Transverse colon (tissue), 4 donors: ENCODE results near the gene SECTM1. TPM values are rescaled to one million over a fixed set of nuclear protein-coding genes. Genes with fewer than 3 reads are reported as not detected.
A peak's percentile ranks its signal among the peaks of the same experiment; 100 is the strongest.

Experiments
- DNase-seq: peaks from one replicate; pipeline ENCODE4 v3.0.0-alpha.2; 2019
- H3K27ac ChIP-seq, 4 donors: fragments of 200-600 bp; sonication (generic); 2 replicates each; pipeline ENCODE4 v1.5.1; 2016 to 2018; ENCODE audit warnings: inconsistent platforms in 4 of 4
- H3K27me3 ChIP-seq: fragments of 200-600 bp; sonication (generic); 2 replicates; pipeline ENCODE4 v1.5.1; 2017; ENCODE audit warnings: inconsistent platforms
- H3K36me3 ChIP-seq, 4 donors: fragments of 200-600 bp; sonication (generic); 2 replicates each; pipeline ENCODE4 v1.5.1; 2017 to 2019; ENCODE audit warnings: inconsistent platforms in 4 of 4
- H3K4me1 ChIP-seq, 4 donors: fragments of 200-600 bp; sonication (generic); 2 replicates each; pipeline ENCODE4 v1.5.1; 2017 to 2020; ENCODE audit warnings: inconsistent platforms in 4 of 4
- H3K4me3 ChIP-seq, 4 donors: fragments of 200-600 bp; sonication (generic); 1 replicate in 1 of 4; 2 replicates in 3 of 4; pipeline versions ENCODE4 v1.5.1 to v1.6.1; 2017 to 2019; ENCODE audit warnings: inconsistent platforms in 4 of 4
- H3K9me3 ChIP-seq, 2 donors: fragments of 200-600 bp; sonication (generic); 2 replicates each; pipeline ENCODE4 v1.5.1; 2017 to 2019; ENCODE audit warnings: inconsistent platforms in 2 of 2
- EP300 ChIP-seq: sonication (generic); formaldehyde crosslinking; IDR thresholded peaks from one replicate; pipeline ENCODE4 v1.6.1; 2017; ENCODE audit warnings: antibody characterized with exemption, low read depth
- POLR2A ChIP-seq: fragments of 450-650 bp; IDR thresholded peaks from one replicate; pipeline ENCODE4 v1.6.1; 2016; ENCODE audit warnings: antibody characterized with exemption, mild to moderate bottlenecking, moderate library complexity
- POLR2AphosphoS5 ChIP-seq, 3 donors: sonication (generic); formaldehyde crosslinking; IDR thresholded peaks; one replicate each; pipeline ENCODE4 v1.6.1; 2016; ENCODE audit warnings: antibody characterized with exemption in 3 of 3
- WGBS, 2 donors: methylation state at CpG; one replicate each; pipeline ENCODE4 v1.1.5; 2018; ENCODE audit warnings: low coverage in 1 of 2; 5-methylcytosine and 5-hydroxymethylcytosine counted together
- in situ Hi-C, 4 donors: fragments of 200-750 bp; cut with MboI; loops; one replicate each; pipeline versions ENCODE4 v1.15.0 to v1.15.1; 2017; ENCODE audit warnings: low sequenced_read_pairs in 3 of 4, low pct_ligation_motif_present in 1 of 4, low pct_unique_long_range_greater_than_20kb in 1 of 4
- intact Hi-C: fragments of 100-400 bp; cut with DNase I; formaldehyde crosslinking; loops from one replicate; pipeline ENCODE4 v1.15.1; 2023; ENCODE audit warnings: low total_unique reads
- total RNA-seq, 4 donors: library from RNA; depleted of rRNA; stranded (reverse); fragments of >200 nt; gene quantifications; one replicate each; pipeline ENCODE4 v1.1.0, GENCODE V29; 2016
- TF ChIP-seq, protein P1 (sequence below), 5 experiments: fragments of 200-600 bp in 3 of 5; fragments of 450-650 bp in 2 of 5; sonication (generic) in 3 of 5; IDR thresholded peaks; 1 replicate in 2 of 5; 2 replicates in 3 of 5; pipeline ENCODE4 v1.5.1; 2016 to 2017; ENCODE audit warnings: antibody characterized with exemption in 5 of 5, inconsistent platforms in 3 of 5, mild to moderate bottlenecking in 2 of 5, moderate library complexity in 1 of 5

The SECTM1 gene
- total RNA-seq, 4 donors from 2014 or later, result 5.8 to 127 (median 107) TPM

- H3K27ac ChIP-seq, result no peak overlapping the region
- intact Hi-C loops (no loop called here), in situ Hi-C loops (no loop called here)
- no peak overlapping the region for H3K4me3 ChIP-seq
- peaks cover 0 to 17% (median 7%) of the 10 kb centered on the region in 4 donors for H3K4me1 ChIP-seq
- peaks cover 46% of the 10 kb centered on the region for H3K27me3 ChIP-seq
- no peak for DNase-seq
- H3K36me3 ChIP-seq, result no peaks in the 10 kb centered on the region
- no peaks in the 10 kb centered on the region for H3K9me3 ChIP-seq
- TF ChIP-seq POLR2A (no peak), POLR2AphosphoS5 (IDR thresholded peaks at IDR 0.05) (no peak), EP300 (no peak)
- TF ChIP-seq, protein P1, sequence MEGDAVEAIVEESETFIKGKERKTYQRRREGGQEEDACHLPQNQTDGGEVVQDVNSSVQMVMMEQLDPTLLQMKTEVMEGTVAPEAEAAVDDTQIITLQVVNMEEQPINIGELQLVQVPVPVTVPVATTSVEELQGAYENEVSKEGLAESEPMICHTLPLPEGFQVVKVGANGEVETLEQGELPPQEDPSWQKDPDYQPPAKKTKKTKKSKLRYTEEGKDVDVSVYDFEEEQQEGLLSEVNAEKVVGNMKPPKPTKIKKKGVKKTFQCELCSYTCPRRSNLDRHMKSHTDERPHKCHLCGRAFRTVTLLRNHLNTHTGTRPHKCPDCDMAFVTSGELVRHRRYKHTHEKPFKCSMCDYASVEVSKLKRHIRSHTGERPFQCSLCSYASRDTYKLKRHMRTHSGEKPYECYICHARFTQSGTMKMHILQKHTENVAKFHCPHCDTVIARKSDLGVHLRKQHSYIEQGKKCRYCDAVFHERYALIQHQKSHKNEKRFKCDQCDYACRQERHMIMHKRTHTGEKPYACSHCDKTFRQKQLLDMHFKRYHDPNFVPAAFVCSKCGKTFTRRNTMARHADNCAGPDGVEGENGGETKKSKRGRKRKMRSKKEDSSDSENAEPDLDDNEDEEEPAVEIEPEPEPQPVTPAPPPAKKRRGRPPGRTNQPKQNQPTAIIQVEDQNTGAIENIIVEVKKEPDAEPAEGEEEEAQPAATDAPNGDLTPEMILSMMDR (IDR thresholded peaks at IDR 0.05), result no peak
- WGBS, 2 donors, result 76 to 80% methylated on average over 11 to 25 of the region's 28 CpGs
Measured at GRCh38 chr17:82313195-82314011, 20.2 kb downstream of the SECTM1 start.

DNA sequence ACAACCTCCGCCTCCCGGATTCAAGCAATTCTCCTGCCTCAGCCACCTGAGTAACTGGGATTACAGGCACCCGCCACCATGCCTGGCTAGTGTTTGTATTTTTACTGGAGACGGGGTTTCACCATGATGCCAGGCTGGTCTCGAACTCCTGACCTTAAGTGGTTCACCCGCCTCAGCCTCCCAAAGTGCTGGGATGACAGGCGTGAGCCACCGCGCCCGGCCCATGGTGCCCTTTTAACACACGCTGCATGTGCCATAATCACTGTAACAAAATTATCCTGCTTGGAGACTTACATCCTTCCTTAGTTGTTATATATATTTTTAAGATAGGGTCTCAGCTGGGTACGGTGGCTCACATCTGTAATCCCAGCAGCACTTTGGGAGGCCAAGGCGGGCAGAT is 21.6 kb downstream of the SECTM1 start:
- in situ Hi-C loops, result no loop called here
- H3K27me3 ChIP-seq, result peaks cover 46% of the 10 kb centered on the region
- TF ChIP-seq POLR2A (no peak), POLR2AphosphoS5 (IDR thresholded peaks at IDR 0.05) (no peak), EP300 (no peak)
- TF ChIP-seq, protein P1 (IDR thresholded peaks at IDR 0.05), result no peak
- no peaks in the 10 kb centered on the region for H3K9me3 ChIP-seq
- H3K36me3 ChIP-seq, result no peaks in the 10 kb centered on the region
- DNase-seq, result no peak
- intact Hi-C loops, result no loop called here
- peaks cover 0 to 17% (median 7%) of the 10 kb centered on the region in 4 donors for H3K4me1 ChIP-seq
- no peak overlapping the region for H3K27ac ChIP-seq
- WGBS, 2 donors, result 88 to 97% methylated on average over 6 to 13 of the region's 13 CpGs
- no peak overlapping the region for H3K4me3 ChIP-seq

DNA sequence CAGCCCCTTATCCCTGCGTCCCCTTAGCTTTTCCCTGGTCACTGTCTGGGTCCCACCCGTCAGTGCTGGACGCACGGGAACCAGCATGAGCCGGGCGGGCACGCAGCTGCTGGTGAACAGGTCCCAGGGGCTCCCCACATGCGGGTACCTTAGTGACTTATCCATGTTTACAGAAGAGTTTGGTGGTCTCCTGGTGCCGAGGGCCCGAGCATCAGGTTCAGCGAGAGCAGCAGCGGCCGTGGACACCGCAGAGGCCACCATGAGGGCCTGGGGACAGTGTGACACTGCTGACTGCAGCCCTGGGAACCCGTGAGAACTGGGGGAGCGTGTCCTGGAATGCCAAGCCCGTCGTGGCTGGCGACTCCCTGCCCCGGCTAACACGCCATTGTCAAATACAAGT is 22.7 kb downstream of the SECTM1 start:
- H3K27ac ChIP-seq, result no peak overlapping the region
- in situ Hi-C loops, result no loop called here
- no peaks in the 10 kb centered on the region for H3K9me3 ChIP-seq
- TF ChIP-seq POLR2A, result no peak
- no peak for TF ChIP-seq POLR2AphosphoS5 (IDR thresholded peaks at IDR 0.05)
- TF ChIP-seq EP300, result no peak
- TF ChIP-seq, protein P1 (IDR thresholded peaks at IDR 0.05), result no peak
- H3K4me3 ChIP-seq, result no peak overlapping the region
- DNase-seq, result no peak
- WGBS, 2 donors, result 87% methylated on average over 21 of the region's 21 CpGs; no CpG with 5 or more reads in 1 of the 2 donors
- no peaks in the 10 kb centered on the region for H3K36me3 ChIP-seq
- H3K4me1 ChIP-seq, result peaks cover 0 to 13% (median 5%) of the 10 kb centered on the region in 4 donors
- peaks cover 39% of the 10 kb centered on the region for H3K27me3 ChIP-seq
- intact Hi-C loops, result no loop called here

- no peak for TF ChIP-seq EP300
- TF ChIP-seq POLR2A, result no peak
- TF ChIP-seq, protein P1 (IDR thresholded peaks at IDR 0.05), result no peak
- no peak for TF ChIP-seq POLR2AphosphoS5 (IDR thresholded peaks at IDR 0.05)
- Histone ChIP-seq H3K4me3 (no peak overlapping the region), H3K27ac (no peak overlapping the region), H3K36me3 (no peaks in the 10 kb centered on the region), H3K27me3 (peaks cover 29% of the 10 kb centered on the region), H3K9me3 (no peaks in the 10 kb centered on the region), H3K4me1 (peaks cover 0 to 8% (median 2%) of the 10 kb centered on the region in 4 donors)
- 65% methylated on average over 26 of the region's 27 CpGs; no CpG with 5 or more reads in 1 of the 2 donors for WGBS, 2 donors
- peak; percentile 67 for DNase-seq
- intact Hi-C loops, result no loop called here
- in situ Hi-C loops, result no loop called here
Measured at GRCh38 chr17:82309656-82310570, 23.7 kb downstream of the SECTM1 start.
